Activated CD4-positive, alpha-beta T cell treated with anti-CD3 and anti-CD28 coated beads, Interleukin-2, Interleukin-4, amounts not matched to agents 100 ng/mL and 50 ng/mL, durations not matched to agents 16 hours and 8 hours (primary cell): Measurements from ENCODE around the gene OR51B2.
"Not testable (repeated sequence)": the region's sequence is repeated elsewhere in the genome, so short reads cannot be mapped to it uniquely, and the experiment has no call there.

Experiments
- DNase-seq: peaks from one replicate; pipeline ENCODE4 v3.0.0-alpha.2; 2020; ENCODE audit warnings: low spot score

The OR51B2 gene, protein sequence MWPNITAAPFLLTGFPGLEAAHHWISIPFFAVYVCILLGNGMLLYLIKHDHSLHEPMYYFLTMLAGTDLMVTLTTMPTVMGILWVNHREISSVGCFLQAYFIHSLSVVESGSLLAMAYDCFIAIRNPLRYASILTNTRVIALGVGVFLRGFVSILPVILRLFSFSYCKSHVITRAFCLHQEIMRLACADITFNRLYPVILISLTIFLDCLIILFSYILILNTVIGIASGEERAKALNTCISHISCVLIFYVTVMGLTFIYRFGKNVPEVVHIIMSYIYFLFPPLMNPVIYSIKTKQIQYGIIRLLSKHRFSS

DNA sequence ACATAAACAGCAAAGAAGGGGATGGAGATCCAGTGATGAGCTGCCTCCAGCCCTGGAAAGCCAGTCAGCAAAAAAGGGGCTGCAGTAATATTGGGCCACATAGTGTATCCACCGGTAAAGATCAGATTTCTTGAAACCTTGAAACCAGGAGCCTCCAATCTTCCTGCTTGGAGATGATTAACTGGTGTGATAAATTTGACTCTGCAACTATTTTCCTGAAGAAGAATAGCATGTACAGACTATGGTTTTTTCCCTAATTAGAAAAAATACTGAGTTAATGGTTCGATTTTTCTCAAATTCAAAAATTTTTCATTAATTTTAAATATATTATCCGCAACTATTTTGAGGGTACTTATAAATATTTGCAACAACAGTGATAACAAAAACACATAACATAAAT lies at the start of gene OR51B2:
Gene OR51B2, minus strand, starts transcription at position 101 of the 400 bp plus-strand sequence. Its CDS starts 0 bp downstream, at position 101.
- DNase-seq: no peak

DNA sequence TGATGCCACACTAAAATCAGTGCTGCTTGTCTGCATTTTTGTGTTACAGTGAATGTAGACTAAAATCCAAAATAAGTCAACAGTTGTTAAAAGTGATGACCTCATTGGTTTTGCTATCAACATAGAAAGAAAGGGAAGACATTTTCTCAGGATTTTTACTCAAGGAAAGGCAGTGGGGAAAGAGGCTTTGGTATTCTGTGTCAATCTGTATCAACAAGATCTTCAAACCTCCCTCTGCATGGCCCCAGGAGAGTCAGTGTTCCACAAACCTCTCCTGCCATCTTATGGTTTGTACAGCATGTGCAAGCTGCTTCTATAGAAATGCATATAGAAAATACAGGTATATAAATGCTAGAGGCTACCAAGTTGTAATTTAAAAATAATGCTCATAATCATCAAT lies 45.7 kb upstream of the OR51B2 start:
- DNase-seq: no peak

DNA sequence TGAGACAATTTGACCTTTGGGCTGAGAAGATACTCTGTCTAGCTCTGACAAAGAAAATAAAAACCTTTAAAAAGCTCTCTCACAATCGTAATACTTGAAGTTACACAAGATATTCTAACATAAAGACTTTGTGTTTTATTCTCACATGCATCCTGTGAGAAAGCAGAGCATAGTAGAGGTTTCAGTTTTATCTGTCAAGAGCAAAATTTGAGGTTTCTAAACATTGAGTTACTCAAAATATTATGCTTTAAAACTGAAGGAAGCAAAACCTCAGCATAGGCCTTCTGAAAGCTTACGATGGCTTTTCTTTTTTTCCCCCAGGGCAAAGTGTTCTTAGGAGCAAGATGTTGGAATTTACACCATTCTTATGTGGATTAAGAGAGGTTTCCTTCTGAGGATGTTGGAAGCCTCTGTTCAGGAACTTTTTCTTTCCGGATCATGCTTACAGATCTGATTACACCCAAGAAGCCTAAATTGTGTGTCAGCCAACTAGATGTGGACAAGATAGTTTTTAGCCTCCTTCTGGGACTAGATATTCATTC lies 44.5 kb upstream of the OR51B2 start:
- DNase-seq: no peak

DNA sequence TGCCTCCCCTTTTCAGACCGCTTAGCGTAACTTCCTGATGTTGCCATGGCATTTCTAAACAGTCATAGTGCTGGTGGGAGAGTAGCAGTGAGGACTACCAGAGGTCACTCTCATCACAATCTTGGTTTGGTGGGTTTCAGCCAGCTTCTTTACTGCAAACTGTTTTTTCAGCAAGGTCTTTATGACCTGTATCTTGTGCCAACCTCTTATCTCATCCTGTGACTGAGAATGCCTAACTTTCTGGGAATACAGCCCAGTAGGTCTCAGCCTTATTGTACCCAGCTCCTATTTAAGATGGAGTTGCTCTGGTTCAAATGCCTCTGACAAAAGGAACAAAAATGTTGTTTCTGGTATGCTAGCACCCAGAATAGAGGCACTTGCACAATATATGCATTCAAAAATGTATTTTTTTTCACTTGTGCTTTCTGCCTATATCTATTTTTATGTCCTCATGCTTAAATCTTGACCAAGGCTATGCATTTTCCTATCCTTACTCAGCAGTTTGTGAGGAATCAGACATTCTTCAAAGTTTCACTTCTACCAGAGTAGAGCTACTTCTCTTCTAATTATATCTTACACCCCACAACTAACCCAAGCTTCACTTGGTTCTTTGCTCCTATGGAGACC lies 43.5 kb upstream of the OR51B2 start:
- no peak for DNase-seq

DNA sequence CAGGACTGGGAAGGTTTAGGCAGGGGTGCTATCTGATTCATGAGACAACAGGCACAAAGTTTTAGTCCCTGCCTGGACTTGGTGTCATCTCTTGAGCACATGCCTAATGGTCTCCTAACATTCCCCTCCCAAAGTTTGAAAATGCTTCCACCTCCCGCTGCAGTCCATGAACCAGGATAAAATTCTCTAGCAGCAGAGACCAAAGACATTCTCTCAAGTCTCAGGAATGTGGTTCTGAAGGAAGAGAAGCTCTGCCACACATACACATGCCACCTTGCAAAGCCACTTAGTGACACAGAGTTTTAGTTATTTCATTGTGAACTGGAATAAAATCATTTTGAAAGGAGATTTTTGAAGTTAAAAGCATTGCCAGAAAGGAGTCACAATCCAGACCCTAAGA lies 42.8 kb upstream of the OR51B2 start:
- DNase-seq: no peak

DNA sequence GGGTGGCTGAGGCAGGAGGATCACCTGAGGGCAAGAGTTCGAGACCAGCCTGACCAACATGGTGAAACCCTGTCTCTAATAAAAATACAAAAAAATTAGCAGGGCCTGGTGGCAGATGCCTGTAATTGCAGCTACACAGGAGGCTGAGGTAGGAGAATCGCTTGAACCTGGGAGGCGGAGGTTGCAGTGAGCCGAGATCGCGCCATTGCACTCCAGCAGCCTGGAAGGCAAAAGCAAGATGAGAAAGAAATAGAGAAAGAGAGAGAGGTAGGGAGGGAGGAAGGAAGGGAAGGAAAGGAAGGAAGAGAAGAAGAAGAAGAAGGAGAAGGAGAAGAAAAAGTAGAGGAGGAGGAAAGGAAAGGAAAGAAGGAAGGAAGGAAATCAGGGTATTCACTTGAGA lies 42.3 kb upstream of the OR51B2 start:
- DNase-seq: not testable (repeated sequence)

DNA sequence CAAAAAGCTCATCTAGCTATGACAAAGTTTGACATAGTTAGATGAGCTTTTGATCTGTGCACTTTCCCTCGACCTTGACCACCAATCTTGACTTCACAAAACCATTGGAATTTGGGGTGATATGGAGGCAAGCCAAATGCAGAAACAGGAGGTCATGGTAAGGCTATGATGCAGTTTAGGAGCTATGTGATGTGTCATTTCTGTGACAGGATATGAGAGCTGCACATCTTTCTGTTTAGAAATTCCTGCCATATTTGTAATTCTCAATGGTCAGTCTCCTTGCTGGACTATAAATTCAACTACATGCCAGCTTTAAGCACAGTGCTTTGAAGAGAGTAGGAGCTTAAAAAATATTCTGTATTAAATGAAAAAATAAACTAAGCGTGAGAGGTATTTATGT lies 40.1 kb upstream of the OR51B2 start:
- no peak for DNase-seq

DNA sequence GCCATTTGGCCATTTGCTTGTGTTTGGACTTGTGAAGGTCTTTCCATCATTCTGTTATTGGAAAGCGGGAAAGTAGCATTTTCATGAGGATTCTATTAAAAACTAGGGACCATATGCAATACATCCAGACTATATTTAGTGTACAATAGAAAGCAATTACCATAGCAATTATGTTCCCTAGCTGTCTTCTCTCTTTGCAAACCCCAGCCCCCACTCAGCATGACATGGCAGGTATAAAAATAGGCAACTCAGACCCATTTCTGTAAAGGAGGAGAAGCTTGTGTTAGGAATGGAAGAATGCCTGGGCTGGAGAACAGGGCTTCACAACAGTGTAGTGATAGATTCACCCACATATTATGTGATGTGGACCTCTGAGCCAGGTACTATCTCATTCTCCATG lies 39.6 kb upstream of the OR51B2 start:
- DNase-seq: no peak

DNA sequence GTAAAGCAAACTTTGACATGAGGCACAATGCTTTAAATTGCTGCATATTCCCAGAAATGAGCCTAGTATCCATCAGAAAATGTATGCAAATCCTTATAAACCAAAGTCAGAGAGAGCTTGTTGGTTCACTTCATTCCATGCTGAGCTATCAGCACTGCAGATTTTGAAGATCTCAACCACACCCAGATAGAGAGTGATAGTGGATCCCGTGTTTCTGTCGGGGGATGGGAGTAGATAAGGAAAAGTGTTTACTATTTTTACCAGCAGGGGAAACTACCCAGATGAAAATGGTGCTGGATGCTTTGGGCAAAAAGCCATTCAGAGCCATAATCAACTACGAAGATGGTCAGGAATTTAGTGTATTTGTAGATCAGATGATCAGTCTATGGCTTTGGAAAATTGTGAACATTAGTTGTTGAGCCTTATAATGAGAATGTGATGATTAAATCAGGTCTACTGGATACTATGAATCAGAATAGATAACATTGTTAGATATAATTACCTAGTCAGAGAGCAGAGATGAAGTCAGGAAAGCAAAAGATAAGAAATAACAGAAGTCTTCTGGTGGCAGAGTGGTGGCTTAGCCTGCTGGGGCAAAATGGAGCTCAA lies 38.0 kb upstream of the OR51B2 start:
- no peak for DNase-seq

DNA sequence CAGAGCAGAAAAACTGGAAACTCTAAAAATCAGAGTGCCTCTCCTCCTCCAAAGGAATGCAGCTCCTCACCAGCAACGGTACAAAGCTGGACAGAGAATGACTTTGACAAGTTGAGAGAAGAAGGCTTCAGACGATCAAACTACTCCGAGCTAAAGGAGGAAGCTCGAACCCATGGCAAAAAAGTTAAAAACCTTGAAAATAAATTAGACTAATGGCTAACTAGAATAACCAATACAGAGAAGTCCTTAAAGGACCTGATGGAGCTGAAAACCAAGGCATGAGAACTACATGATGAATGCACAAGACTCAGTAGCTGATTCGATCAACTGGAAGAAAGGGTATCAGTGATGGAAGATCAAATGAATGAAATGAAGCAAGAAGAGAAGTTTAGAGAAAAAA lies 31.9 kb upstream of the OR51B2 start:
- not testable (repeated sequence) for DNase-seq

DNA sequence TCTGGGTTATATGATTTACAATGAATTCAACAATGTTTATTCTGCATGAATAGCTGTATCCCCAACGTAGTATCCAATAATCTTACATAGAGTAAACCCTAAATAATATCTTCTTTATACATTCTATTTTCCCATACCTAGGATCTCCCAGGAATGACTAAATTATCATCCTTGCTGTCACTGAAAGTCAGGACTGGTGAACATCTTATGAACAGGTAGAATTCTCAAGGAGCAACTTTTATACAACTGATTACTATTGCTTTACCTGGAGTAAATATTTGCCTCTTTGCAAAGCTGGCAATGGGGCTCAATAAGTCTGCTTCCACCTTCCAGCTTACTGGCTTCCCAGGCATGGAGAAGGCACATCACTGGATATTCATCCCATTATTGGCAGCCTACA lies 27.1 kb upstream of the OR51B2 start, which contains the start of gene OR51B6:
Gene OR51B6, plus strand, starts transcription at position 301 of the 400 bp plus-strand sequence. Its CDS starts 0 bp downstream, at position 301.
- no peak for DNase-seq

DNA sequence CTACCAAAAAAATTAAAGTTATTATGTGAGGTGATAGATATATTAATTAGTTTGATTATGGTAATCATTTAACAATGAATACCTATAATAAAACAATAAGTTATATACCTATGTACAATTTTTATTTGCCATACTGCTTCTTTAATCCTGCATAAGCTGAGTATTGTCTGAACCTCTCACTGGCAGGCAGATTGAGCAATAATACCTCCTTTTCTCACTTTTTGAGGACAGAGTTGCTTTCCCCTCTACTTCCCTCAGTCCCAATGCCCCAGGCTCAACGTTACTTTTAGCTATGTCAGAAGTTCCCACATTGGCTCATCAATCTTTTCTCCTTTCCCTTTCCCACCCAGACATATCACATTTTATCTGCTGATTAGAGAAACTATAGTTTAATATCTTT lies 25.5 kb upstream of the OR51B2 start:
- no peak for DNase-seq

DNA sequence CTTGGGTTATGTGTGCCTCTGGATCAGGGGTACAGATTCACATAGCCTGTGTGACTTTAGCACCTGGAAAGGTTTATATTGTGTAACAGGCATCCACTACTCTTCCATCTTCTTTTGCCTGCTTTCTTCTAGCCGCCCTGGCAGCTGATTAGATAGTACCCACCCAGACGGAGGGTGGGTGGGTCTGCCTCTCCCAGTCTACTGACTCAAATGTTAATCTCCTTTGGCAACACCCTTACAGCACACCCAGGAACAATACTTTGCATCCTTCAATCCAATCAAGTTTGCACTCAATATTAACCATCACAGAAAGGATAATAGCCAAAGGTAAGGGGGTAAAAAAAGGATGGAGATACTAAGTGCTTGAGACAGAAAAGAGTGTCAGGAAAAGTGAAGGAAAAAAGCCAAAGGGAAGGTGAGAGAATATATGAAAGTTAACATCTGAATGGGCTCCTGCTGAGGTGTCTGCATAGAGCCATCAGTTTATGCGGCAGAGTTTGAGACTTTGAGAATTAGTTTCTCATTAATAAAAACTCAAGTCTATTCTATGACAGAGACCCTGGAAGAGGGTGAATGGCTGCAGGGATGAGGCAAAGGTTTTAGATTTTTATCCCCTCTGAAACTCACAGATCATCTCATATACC lies 24.6 kb upstream of the OR51B2 start:
- no peak for DNase-seq

DNA sequence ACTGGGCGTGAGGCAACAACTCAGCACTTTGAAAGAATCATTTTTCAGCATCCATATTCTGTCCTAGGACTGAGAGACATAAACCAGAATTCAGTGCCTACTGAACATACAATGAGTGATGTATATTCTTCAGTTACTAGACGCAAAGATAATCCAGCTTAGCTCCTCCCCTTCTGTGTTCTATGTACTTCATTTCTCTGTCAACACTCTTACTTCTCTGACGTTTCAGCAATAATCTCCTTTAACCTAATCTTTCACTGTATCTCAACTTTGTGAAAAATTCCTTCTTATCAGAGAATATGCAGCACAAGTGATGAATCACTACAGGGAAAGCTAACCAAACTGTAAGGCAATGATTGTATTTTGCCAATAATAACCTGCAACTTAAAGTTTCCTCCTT lies 21.7 kb upstream of the OR51B2 start:
- DNase-seq: no peak

DNA sequence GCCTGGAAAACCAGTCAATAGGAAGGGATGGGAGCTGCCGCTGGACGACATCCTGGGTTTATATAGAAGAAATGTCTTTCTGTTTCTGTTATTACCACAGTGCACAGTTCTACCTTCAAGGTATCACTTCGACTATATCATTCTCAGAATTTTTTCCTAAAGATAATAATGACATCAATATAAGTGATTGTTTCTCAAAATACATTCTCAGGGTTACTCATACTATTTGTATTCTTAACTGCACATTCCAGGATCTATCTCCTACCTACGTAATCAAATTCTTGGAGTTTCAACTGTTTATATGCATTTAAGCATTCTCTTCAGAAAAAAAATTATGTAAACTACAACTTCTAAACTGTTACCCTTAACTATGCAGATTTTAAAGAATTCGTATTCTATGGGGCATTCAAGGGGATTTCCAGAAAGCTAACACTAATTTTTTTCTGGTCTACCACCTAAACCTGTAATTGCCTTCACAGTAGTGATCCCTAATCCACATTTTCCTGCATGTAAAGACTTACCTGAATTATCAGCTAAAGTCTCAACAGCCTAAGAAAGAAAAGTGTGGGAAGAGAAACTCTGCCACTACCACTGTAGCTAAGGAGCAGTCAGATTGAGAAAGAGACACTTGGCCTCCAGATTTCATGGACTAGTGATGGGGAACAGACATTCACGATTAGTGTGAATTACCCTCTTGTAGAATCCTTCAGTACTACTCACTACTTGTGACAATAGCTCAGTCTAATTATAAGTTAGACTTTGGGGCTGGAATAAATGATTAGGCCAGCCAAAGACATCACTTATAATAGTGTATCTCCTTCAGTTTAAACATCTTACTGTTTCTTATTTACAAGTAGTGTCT lies 19.6 kb upstream of the OR51B2 start, which contains the start of gene OR51B5:
Gene OR51B5, minus strand, starts transcription at position 51 of the 862 bp plus-strand sequence. Its CDS starts 0 bp downstream, at position 51.
- DNase-seq: no peak

DNA sequence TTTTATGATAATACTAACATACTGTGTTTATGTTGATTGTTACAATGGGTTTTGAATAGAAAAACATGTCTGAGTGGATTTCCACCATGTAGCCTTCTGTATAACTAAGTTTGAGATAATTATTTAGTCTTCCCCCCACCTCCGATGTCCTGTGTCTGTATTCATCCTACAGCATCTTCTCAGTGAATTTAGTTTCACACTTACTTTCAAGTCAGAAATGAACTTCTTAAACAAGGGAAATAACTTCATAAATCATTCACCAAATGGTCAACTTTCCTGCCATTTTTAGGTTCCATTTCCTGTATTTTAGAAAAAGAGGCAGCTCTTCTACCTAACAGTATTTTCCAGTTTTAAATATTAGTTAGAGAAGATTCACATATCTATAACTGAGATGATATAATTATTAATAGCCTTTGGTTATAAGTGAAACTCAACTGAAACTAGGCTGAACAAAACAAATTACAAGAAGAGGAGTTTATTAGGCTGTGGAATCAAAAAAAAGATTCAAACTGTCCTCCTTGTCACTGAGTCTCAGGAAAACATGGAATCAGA lies 15.8 kb upstream of the OR51B2 start:
- no peak for DNase-seq

DNA sequence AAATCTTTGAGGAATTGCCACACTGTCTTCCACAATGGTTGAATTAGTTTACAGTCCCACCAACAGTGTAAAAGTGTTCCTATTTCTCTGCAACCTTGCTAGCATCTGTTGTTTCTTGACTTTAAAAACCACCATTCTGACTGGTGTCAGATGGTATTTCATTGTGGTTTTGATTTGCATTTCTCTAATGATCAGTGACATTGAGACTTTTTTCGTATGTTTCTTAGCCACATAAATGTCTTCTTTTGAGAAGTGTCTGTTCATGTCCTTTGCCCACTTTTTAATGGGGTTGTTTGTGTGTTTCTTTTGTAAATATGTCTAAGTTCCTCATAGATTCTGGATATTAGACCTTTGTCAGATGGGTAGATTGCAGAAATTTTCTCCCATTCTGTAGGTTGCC lies 13.2 kb upstream of the OR51B2 start:
- DNase-seq: not testable (repeated sequence)

DNA sequence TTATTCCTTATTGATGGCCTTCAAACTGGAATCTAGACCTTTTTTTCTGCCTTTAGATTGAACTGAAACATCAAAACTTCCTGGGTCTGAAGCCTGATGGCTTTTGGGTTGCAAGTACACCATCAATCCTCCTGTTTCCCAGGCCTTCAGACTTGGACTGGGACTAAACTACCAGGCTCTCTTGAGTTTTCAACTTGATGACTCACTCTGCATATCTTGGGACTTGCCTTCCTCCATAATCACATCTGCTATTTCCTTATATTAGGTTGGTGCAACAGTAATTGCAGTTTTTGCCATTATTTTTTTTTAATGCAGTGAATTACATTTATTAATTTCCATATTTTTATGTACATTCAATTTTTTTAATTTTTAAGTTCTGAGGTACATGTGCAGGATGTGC lies 12.2 kb upstream of the OR51B2 start:
- no peak for DNase-seq

DNA sequence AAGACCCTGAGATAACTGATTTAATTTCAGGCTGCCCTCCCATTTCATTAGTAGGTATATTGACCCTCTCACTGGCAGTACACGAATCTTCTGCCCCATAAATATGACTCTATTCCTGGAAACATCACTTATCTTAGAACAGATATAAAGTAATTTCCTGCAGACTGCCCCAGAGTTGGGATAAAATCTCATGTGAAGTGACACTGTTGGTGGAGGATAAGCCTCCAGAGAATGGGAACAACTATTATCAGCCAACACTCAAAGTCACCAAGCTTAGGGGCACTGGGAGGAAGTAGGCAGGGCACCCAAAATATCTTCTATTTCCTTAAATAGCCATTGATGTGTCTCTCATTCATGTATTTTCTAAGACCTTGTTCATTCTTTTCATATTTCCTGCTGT lies 11.1 kb upstream of the OR51B2 start:
- no peak for DNase-seq

DNA sequence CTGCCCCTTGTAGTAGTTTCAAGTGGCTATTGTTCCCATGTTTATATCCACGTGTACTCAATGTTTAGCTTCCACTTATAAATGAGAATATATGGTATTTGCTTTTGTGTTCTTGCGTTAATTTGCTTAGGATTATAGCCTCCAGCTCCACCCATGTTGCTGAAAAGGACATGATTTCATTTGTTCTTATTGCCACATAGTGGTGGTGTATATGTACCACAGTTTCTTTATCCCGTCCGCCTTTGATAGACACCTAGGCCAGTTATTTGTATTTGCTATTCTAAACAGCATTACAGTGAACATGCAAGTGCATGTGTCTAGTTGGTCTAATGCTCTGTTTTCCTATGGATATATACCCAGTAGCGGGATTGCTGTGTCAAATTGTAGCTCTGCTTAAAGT lies 6.8 kb downstream of the OR51B2 start:
- DNase-seq: no peak
